Endothelial cell of umbilical vein (primary cell): ENCODE results near the gene AMN. TPM values are rescaled to one million over a fixed set of nuclear protein-coding genes. Genes with fewer than 3 reads are reported as not detected.

Experiments used
- BruUV-seq: library from RNA; stranded (reverse); fragments of 400-500 nt; replicated peaks from 2 replicates; lab custom pipeline; 2021; lab: Mats Ljungman, UMichigan
- CTCF ChIA-PET: fragments of 300-600, 350-600 bp; sonication (Branson Sonifier 250); formaldehyde crosslinking; loops from one replicate; lab custom pipeline; 2021; ENCODE audit warnings: antibody characterized with exemption, inconsistent platforms; lab: Charles Lee
- POLR2A ChIA-PET: fragments of 300-600, 350-600 bp; sonication (Branson Sonifier 250); formaldehyde crosslinking; loops from one replicate; lab custom pipeline; 2021; ENCODE audit warnings: antibody characterized with exemption, inconsistent platforms; lab: Charles Lee
- DNase-seq: peaks from one replicate; pipeline ENCODE4 v3.0.0-alpha.2; 2011; ENCODE audit warnings: low read depth, low spot score
- FAIRE-seq: peaks from 2 replicates; lab custom pipeline; 2011; peaks lifted over from hg19 to GRCh38; lab: Jason Lieb, UNC
- H2AFZ ChIP-seq: 2 replicates; pipeline ENCODE4 v1.6.0; 2012; ENCODE audit warnings: low read depth, low read length, control low read depth, inconsistent platforms
- H3K27ac ChIP-seq: 2 replicates; pipeline ENCODE4 v1.5.1; 2011; ENCODE audit warnings: low read depth, mild to moderate bottlenecking, control low read depth, low read length, moderate library complexity; ENCODE audit not compliant: insufficient read depth
- H3K27me3 ChIP-seq, 2 experiments: 2 replicates each; pipeline versions ENCODE4 v1.6.0 to v1.6.1; 2011; ENCODE audit warnings: low read length in 2 of 2, mixed read lengths in 1 of 2; ENCODE audit not compliant: control insufficient read depth in 2 of 2, insufficient read depth in 2 of 2
- H3K36me3 ChIP-seq, 2 experiments: 2 replicates in 1 of 2; 3 replicates in 1 of 2; pipeline ENCODE4 v1.5.1; 2011; ENCODE audit warnings: low read length in 2 of 2, mild to moderate bottlenecking in 1 of 2, moderate library complexity in 1 of 2; ENCODE audit not compliant: control insufficient read depth in 2 of 2, insufficient read depth in 2 of 2; ENCODE audit errors: extremely low read depth in 1 of 2
- H3K4me1 ChIP-seq: 3 replicates; pipeline ENCODE4 v1.5.1; 2011; ENCODE audit warnings: mild to moderate bottlenecking, low read length; ENCODE audit not compliant: control insufficient read depth, insufficient read depth; ENCODE audit errors: extremely low read depth
- H3K4me2 ChIP-seq: 2 replicates; pipeline ENCODE4 v1.6.1; 2011; ENCODE audit warnings: low read length, control low read depth, mixed read lengths; ENCODE audit not compliant: insufficient read depth
- H3K4me3 ChIP-seq, 3 experiments: fragments of 200-600 bp in 1 of 3; sonication (generic), shearing (Covaris generic) in 1 of 3; replicated peaks in 1 of 3; 2 replicates each; pipeline ENCODE4 v1.5.1; 2011 to 2016; ENCODE audit warnings: control low read depth in 3 of 3, low read length in 3 of 3, mild to moderate bottlenecking in 2 of 3, inconsistent platforms in 1 of 3, low read depth in 1 of 3, moderate library complexity in 1 of 3; ENCODE audit not compliant: insufficient read depth in 1 of 3
- H3K79me2 ChIP-seq: 2 replicates; pipeline ENCODE4 v1.6.0; 2012; ENCODE audit warnings: low read length, inconsistent platforms; ENCODE audit not compliant: control insufficient read depth, insufficient read depth
- H3K9ac ChIP-seq: replicated peaks from 2 replicates; pipeline ENCODE3; 2011; ENCODE audit warnings: low read length, control low read depth; ENCODE audit not compliant: insufficient read depth; ENCODE audit errors: extremely low read depth
- H3K9me1 ChIP-seq: replicated peaks from 3 replicates; pipeline ENCODE4 v1.6.0; 2011; ENCODE audit warnings: mild to moderate bottlenecking, low read length; ENCODE audit not compliant: control insufficient read depth, insufficient read depth; ENCODE audit errors: extremely low read depth
- H3K9me3 ChIP-seq: replicated peaks from 2 replicates; pipeline ENCODE4 v1.5.1; 2012; ENCODE audit warnings: low read length, inconsistent platforms; ENCODE audit not compliant: control insufficient read depth, insufficient read depth
- H4K20me1 ChIP-seq: replicated peaks from 2 replicates; pipeline ENCODE3; 2011; ENCODE audit warnings: mild to moderate bottlenecking, low read length; ENCODE audit not compliant: control insufficient read depth, insufficient read depth; ENCODE audit errors: extremely low read depth
- CTCF ChIP-seq, 2 donors: IDR thresholded peaks; 1 replicate in 1 of 2; 2 replicates in 1 of 2; pipeline ENCODE4 v1.5.1; 2011; ENCODE audit warnings: low read length in 2 of 2, mild to moderate bottlenecking in 2 of 2, moderate library complexity in 2 of 2, control low read depth in 1 of 2, inconsistent platforms in 1 of 2, low read depth in 1 of 2; ENCODE audit not compliant: insufficient read depth in 1 of 2; ENCODE audit errors: extremely low read depth in 1 of 2
- EZH2 ChIP-seq: IDR thresholded peaks from 2 replicates; pipeline ENCODE4 v1.6.1; 2012; ENCODE audit warnings: borderline replicate concordance, low read depth, mild to moderate bottlenecking, moderate library complexity, low read length, inconsistent platforms; ENCODE audit not compliant: severe bottlenecking
- GATA2 ChIP-seq: IDR thresholded peaks from 2 replicates; pipeline ENCODE4 v1.7.0; 2011; ENCODE audit warnings: low read depth, mild to moderate bottlenecking, moderate library complexity, mixed read lengths, low read length; ENCODE audit not compliant: insufficient read length, insufficient read depth
- JUN ChIP-seq: IDR thresholded peaks from 2 replicates; pipeline ENCODE4 v1.6.1; 2011; ENCODE audit warnings: borderline replicate concordance, low read depth; ENCODE audit not compliant: insufficient read length, insufficient read depth
- MAX ChIP-seq: IDR thresholded peaks from 2 replicates; pipeline ENCODE4 v1.6.1; 2011; ENCODE audit not compliant: insufficient read depth, insufficient read length
- POLR2A ChIP-seq: IDR thresholded peaks from 2 replicates; pipeline ENCODE4 v1.6.1; 2012; ENCODE audit warnings: low read depth, mild to moderate bottlenecking, control low read depth, low read length
- dilution Hi-C: fragments of 300-500 bp; cut with MboI; formaldehyde crosslinking; loops from one replicate; pipeline ENCODE4 v1.15.0; 2019; ENCODE audit warnings: low sequenced_read_pairs; ENCODE audit not compliant: extremely low pct_ligation_motif_present
- intact Hi-C: fragments of 100-400 bp; cut with micrococcal nuclease; formaldehyde crosslinking; loops from one replicate; pipeline ENCODE4 v1.10.0; 2022
- polyA plus RNA-seq, 4 experiments: library from polyadenylated mRNA; depleted of rRNA in 3 of 4; stranded (reverse) in 3 of 4; unstranded in 1 of 4; fragments of >200 nt; gene quantifications; 2 replicates each; pipeline versions ENCODE4 v1.2.1 to v1.2.3, GENCODE V29; 2011 to 2012; ENCODE audit warnings: missing spikeins in 1 of 4
- total RNA-seq: library from RNA; stranded (reverse); gene quantifications from 2 replicates; pipeline ENCODE4 v1.2.3, GENCODE V29; 2021

AMN gene
- total and polyA plus RNA-seq, 2 donors (not counting 3 experiments of a cell fraction or from before 2014, with no cell fraction given), result 0.03 TPM; not detected in 1

- Histone ChIP-seq H2AFZ (no peak overlapping the region), H3K4me1 (no peaks in the 10 kb centered on the region), H3K27ac (no peak overlapping the region), H3K9me3 (no peaks in the 10 kb centered on the region), H3K4me2 (no peak overlapping the region), H3K27me3 (no peaks in the 10 kb centered on the region), H3K36me3 (no peaks in the 10 kb centered on the region), H3K9ac (no peak overlapping the region), H3K4me3 (no peak overlapping the region), H4K20me1 (no peaks in the 10 kb centered on the region), H3K79me2 (no peaks in the 10 kb centered on the region), H3K9me1 (no peaks in the 10 kb centered on the region)
- no peak for FAIRE-seq
- dilution Hi-C loops, result no loop called here
- CTCF ChIA-PET, result interaction anchor here (0.7 to 2.9 kb wide), 2 partner anchors 219 kb away, joined by 3 to 21 read pairs; no protein-coding TSS in a partner anchor
- no peak for TF ChIP-seq MAX
- no peak for TF ChIP-seq EZH2
- no peak for TF ChIP-seq CTCF (IDR thresholded peaks at IDR 0.05; ENCODE audit: extremely low read depth in 1 of 2, insufficient read depth in 1 of 2, low read depth in 1 of 2, low read length in 2 of 2)
- TF ChIP-seq POLR2A, result no peak
- TF ChIP-seq JUN, result no peak
- TF ChIP-seq GATA2, result no peak
- POLR2A ChIA-PET, result no interaction called here
- no TSS peak for BruUV-seq
- intact Hi-C loops, result no loop called here
- no peak for DNase-seq
These were observed 8.9 kb upstream of the AMN start for GRCh38 chr14:102913341-102914211.
